GM19328 (cell line): ENCODE data around the gene BYSL.

Experiments
- ATAC-seq: cut with Tn5 transposase; IDR thresholded peaks from one replicate; pipeline ENCODE4 v1.9.1; 2021; ENCODE audit warnings: mild to moderate bottlenecking, moderate library complexity; ENCODE audit not compliant: unreplicated experiment

Gene BYSL

GRCh38 chr6:41974281-41974825 is 53.1 kb downstream of the BYSL start:
- ATAC-seq: no peak

GRCh38 chr6:41975276-41975675 is 54.0 kb downstream of the BYSL start:
- no peak for ATAC-seq

- ATAC-seq: no peak
These were observed 55.6 kb downstream of the BYSL start for GRCh38 chr6:41976794-41977484.
